ENCODE results near the gene TAF7L. TPM values are rescaled to one million over a fixed set of nuclear protein-coding genes. Genes with fewer than 3 reads are reported as not detected.
"Not testable (repeated sequence)": the region's sequence is repeated elsewhere in the genome, so short reads cannot be mapped to it uniquely, and the experiment has no call there.

TAF7L gene, protein sequence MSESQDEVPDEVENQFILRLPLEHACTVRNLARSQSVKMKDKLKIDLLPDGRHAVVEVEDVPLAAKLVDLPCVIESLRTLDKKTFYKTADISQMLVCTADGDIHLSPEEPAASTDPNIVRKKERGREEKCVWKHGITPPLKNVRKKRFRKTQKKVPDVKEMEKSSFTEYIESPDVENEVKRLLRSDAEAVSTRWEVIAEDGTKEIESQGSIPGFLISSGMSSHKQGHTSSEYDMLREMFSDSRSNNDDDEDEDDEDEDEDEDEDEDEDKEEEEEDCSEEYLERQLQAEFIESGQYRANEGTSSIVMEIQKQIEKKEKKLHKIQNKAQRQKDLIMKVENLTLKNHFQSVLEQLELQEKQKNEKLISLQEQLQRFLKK
- total RNA-seq (not detected in 2 replicates), polyA plus RNA-seq (0.27 TPM in 1 of 2 replicates, not detected in the other)

DNA sequence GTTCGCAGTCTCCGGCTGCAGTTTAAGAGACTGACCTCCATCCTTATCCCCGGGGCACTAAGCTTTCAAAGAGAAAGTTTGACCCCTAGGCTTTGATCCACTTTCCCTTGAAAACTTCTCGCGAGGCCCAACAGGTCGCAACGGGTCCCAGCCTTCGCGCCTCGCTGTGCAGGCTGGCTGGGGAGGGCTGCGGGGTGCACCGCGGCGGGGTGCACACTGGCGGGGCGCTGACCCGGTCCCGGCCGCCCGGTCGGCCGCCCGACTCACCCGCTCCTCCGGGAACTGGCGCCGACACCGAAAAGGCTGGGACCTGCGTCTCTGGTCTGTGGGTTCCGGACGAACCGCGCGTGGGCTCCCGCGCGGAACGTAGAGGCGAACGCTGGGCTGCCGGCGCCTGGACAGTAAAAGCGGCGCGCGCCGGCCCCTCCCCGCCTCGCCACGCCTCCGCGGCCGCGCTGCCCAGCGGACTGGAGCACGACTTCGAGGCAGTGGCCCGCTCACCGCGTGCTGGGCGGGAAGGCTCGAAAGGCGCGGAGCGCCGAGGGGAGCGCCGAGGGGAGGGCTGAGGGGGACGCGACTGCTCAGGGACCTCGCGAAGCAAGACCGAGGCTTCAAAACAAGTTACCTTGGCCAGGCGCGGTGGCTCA, at the start of gene TAF7L:
TSS of gene TAF7L (minus strand) at position 378 of the 647 bp plus-strand sequence. CDS start 3,791 bp downstream, outside the sequence.
- Histone ChIP-seq H3K36me3 (no peaks in the 10 kb centered on the region), H3K4me3 (no peak within 1 kb of the TSS), H3K9me3 (ENCODE audit: low read depth) (no peaks in the 10 kb centered on the region), H3K27ac (no peak within 1 kb of the TSS), H3K4me1 (ENCODE audit: low read depth) (no peaks in the 10 kb centered on the region), H3K27me3 (peaks cover 5% of the 10 kb centered on the region)
- DNase-seq (ENCODE audit: low read depth in 1 of 2, low spot score in 1 of 2) = peak in 1 of 2 donors; percentile 23
- TF ChIP-seq, protein P1, sequence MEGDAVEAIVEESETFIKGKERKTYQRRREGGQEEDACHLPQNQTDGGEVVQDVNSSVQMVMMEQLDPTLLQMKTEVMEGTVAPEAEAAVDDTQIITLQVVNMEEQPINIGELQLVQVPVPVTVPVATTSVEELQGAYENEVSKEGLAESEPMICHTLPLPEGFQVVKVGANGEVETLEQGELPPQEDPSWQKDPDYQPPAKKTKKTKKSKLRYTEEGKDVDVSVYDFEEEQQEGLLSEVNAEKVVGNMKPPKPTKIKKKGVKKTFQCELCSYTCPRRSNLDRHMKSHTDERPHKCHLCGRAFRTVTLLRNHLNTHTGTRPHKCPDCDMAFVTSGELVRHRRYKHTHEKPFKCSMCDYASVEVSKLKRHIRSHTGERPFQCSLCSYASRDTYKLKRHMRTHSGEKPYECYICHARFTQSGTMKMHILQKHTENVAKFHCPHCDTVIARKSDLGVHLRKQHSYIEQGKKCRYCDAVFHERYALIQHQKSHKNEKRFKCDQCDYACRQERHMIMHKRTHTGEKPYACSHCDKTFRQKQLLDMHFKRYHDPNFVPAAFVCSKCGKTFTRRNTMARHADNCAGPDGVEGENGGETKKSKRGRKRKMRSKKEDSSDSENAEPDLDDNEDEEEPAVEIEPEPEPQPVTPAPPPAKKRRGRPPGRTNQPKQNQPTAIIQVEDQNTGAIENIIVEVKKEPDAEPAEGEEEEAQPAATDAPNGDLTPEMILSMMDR (IDR thresholded peaks at IDR 0.05; ENCODE audit: low read depth, low read length) = no peak

DNA sequence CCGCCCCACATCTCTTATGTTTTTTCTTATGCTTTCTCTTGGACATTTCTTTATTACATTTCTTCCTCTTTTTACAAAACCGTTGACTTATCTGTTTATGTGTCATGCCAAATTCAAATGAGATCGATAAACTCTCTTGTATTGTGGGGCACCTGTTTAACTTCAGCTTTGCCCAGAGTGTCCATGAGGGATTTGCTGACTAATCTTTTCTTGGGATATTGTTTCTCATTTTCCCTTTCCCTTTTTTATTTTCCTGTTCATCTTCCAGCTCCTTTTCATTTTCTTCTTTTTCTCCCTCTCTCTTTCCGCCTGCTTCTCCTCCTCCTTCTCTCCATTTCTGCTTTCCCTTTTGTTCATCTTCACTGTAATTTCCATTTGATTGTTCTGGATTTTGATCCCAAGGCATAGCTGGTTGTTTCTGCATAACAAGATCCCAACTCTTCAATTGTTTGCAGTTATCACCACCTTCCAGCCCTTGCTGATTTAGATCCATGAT, 46.7 kb upstream of the TAF7L start:
- TF ChIP-seq, protein P1 (IDR thresholded peaks at IDR 0.05; ENCODE audit: low read depth, low read length) = no peak
- Histone ChIP-seq H3K4me3 (no peak overlapping the region), H3K4me1 (ENCODE audit: low read depth) (no peaks in the 10 kb centered on the region), H3K36me3 (no peaks in the 10 kb centered on the region), H3K27ac (no peak overlapping the region), H3K27me3 (no peaks in the 10 kb centered on the region), H3K9me3 (ENCODE audit: low read depth) (no peaks in the 10 kb centered on the region)
- no peak for DNase-seq (ENCODE audit: low read depth in 1 of 2, low spot score in 1 of 2)

DNA sequence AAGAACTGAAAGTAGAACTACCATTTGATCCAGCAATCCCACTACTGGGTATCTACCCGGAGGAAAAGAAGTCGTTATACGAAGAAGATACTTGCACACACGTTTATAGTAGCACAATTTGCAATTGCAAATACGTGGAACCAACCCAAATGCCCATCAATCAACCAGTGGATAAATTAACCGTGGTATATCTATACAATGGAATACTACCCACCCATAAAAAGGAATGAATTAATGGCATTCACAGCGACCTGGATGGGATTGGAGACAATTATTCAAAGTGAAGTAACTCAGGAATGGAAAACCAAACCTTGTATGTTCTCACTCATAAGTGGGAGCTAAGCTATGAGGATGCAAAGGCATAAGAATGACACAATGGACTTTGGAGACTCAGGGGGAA, 43.2 kb upstream of the TAF7L start:
- not testable (repeated sequence) for H3K4me1 ChIP-seq (ENCODE audit: low read depth); H3K27ac ChIP-seq; H3K27me3 ChIP-seq; DNase-seq (ENCODE audit: low read depth in 1 of 2, low spot score in 1 of 2); H3K9me3 ChIP-seq (ENCODE audit: low read depth); H3K36me3 ChIP-seq; H3K4me3 ChIP-seq

DNA sequence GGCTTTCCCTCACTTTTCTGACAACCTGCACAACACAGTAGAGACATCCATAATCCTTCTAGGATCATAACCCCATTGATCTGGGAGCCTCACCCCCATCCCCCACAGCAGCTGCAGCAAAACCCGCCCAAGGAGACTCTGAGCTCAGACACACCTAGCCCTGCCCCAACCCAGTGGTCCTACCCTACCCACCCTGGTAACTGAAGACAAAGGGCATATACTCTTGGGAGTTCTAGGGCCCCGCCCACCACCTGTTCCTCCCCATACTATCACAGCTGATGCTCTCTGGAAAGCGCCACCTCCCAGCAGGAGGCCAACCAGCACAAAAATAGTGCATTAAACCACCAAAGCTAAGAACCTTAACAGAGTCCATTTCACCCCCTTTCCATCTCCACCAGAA, 35.5 kb upstream of the TAF7L start:
- H3K4me3 ChIP-seq; H3K27ac ChIP-seq; H3K36me3 ChIP-seq; DNase-seq (ENCODE audit: low read depth in 1 of 2, low spot score in 1 of 2); H3K9me3 ChIP-seq (ENCODE audit: low read depth); H3K27me3 ChIP-seq; H3K4me1 ChIP-seq (ENCODE audit: low read depth): not testable (repeated sequence)

DNA sequence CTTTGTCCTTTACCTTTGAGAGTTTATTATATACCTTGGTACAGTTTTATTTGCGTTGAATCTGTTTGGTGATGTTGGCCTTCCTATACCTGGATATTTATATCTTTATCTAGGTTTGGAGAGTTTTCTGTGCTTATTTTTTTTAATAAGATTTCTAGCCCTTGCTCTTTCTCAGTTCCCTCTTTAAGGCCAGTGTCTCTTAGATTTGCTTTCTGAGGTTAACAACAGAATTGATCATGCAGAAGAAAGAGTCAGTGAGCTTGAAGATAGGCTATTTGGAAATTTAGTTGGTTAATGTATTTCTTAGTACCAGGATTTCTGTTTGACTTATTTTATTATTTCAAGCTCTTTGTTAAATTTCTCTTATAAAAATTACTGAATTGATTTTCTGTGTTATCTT, 12.7 kb upstream of the TAF7L start:
- Histone ChIP-seq H3K9me3 (ENCODE audit: low read depth) (no peaks in the 10 kb centered on the region), H3K36me3 (no peaks in the 10 kb centered on the region), H3K4me3 (no peak overlapping the region), H3K27ac (no peak overlapping the region), H3K4me1 (ENCODE audit: low read depth) (no peaks in the 10 kb centered on the region), H3K27me3 (no peaks in the 10 kb centered on the region)
- no peak for DNase-seq (ENCODE audit: low read depth in 1 of 2, low spot score in 1 of 2)
- TF ChIP-seq, protein P1 (IDR thresholded peaks at IDR 0.05; ENCODE audit: low read depth, low read length) = no peak

DNA sequence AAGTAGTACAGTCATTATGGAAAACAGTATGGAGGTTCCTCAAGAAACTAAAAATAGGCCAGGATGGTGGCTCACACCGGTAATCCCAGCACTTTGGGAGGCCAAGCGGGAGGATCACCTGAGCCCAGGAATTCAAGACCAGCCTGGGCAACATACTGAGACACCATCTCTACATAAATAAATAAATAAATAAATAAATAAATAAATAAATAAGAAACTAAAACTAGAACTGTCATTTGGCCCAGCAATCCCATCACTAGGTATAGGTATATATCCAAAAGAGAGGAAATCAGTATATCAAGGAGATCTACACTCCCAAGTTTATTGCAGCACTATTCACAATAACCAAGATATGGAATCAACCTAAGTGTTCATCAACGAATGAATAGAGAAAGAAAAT, 4.5 kb upstream of the TAF7L start:
- H3K4me1 ChIP-seq (ENCODE audit: low read depth); H3K27me3 ChIP-seq; H3K9me3 ChIP-seq (ENCODE audit: low read depth); DNase-seq (ENCODE audit: low read depth in 1 of 2, low spot score in 1 of 2); H3K4me3 ChIP-seq; H3K27ac ChIP-seq; H3K36me3 ChIP-seq: not testable (repeated sequence)

DNA sequence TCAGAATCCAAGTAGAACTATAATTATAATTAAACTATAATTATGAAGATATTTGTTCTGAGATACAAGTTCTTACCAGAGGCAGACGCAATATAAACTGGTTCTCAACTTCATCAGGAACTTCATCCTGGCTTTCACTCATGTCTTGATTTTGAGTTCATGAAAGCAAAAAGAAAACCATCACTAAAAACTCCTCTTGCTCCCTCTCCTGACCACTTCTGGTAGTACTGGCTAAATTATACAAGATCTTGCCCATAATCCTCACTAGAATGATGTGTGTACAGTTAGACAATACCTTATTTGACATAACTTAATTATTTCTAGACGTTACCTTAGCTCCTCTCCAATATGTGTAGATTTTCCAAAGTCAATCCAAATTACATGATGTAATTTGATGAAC, 3.7 kb downstream of the TAF7L start:
- Histone ChIP-seq H3K4me3 (no peak overlapping the region), H3K27ac (no peak overlapping the region), H3K4me1 (ENCODE audit: low read depth) (no peaks in the 10 kb centered on the region), H3K27me3 (peaks cover 5% of the 10 kb centered on the region), H3K36me3 (no peaks in the 10 kb centered on the region), H3K9me3 (ENCODE audit: low read depth) (no peaks in the 10 kb centered on the region)
- TF ChIP-seq, protein P1 (IDR thresholded peaks at IDR 0.05; ENCODE audit: low read depth, low read length) = peak; percentile 51
- peak; percentile 39 to 56 for DNase-seq (ENCODE audit: low read depth in 1 of 2, low spot score in 1 of 2)

Data from cardiac muscle cell (in vitro differentiated cells and primary cell).